GM18907 (cell line): ENCODE measurements around the gene TMSB15C.
A peak's percentile ranks its signal among the peaks of the same experiment; 100 is the strongest.
"Not testable (repeated sequence)": the region's sequence is repeated elsewhere in the genome, so short reads cannot be mapped to it uniquely, and the experiment has no call there.

Source experiments
- ATAC-seq: cut with Tn5 transposase; IDR thresholded peaks from one replicate; pipeline ENCODE4 v1.9.1; 2021; ENCODE audit warnings: mild to moderate bottlenecking, moderate library complexity; ENCODE audit not compliant: unreplicated experiment

Gene TMSB15C

DNA sequence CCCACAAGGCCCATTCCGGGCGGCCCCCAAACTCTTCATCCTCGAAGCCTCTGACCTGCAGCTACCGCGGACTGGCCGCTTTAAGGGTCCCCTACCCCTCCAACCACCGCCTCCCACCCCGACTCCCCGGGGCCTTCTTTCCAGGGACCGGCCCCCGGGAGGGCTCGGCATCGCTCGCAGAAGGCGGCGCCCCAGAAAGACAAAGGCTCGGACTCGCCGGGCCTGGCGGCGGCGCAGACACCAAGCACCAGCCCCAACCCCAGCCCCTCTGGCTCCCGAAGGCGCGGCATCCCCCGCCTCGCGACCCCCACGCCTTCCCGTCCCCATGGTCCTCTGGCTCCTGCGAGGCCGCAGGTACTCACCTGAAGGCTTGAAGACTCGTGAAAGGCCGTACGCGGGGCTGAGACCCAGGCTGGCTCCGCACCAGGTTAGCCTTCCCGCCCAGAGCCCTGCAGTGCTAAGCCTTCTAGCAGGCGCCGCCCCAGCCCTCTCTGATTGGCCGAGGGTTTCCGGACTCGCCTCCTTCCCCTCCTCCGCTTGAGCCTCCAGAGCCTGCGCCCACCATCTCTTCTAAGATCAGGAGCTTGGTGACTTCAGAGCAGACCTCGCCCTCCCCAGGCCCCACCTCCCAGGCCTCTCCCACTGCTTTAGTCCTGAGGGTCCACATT is at the start of gene TMSB15C:
Gene TMSB15C (minus strand): TSS at position 459 of the 668 bp plus-strand sequence.
- peak; percentile 96 for ATAC-seq

DNA sequence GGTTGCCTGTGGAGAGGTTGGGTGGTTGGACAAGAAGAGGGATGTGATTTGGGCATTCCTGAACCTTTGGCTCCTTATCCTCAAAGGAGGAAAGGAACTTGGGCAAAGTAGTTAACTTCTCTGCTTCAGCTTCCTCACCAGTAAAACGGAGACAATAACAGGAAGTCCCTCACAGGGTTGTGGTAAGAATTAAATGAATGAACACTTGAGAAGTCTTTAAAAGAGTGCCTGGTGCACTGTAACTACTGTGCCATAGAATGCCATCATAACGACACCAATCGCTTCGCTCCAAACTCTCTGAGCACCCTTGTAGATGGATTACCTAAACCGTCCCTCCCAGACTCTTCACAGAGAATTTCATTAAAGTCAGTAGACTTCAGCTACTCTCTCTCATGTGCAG is 46.8 kb upstream of the TMSB15C start:
- peak; percentile 66 for ATAC-seq

DNA sequence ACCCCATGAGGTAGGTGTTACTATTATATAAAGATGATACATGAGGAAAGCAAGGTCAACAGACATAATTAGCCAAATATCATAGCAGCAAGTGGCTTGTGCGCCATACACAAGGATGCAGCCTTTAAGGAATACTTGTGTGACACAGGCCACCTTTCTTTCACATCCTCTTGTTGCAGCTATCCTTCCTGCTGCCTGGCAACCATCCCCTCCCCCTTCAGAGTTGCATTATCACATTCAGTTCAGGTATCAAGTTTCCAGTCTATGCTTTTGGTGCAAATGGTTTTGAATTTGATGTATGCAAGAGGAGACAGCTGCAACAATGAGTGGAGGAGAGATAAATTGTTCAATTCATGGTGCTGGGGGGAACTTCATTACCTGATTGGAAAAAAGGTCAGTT is 42.7 kb upstream of the TMSB15C start:
- no peak for ATAC-seq

DNA sequence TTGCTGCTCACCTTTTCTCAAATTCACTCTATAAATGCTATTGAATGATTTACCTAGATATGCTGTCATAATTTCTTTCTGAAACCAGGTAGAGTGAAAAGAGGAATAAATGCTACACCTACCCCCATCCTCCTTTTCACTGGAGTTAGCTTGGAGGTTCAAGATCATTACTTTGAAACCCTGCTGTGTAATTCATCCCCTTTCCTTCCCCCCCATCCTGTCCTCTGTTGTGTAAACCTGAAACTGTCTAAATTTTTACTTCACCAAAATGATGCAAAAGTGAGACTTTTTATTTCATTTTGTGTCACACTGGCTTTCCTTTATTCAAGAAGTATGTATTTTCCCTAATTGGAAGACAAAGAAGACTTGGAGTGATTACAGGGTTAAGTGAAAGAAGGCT is 41.7 kb upstream of the TMSB15C start:
- ATAC-seq, result no peak

DNA sequence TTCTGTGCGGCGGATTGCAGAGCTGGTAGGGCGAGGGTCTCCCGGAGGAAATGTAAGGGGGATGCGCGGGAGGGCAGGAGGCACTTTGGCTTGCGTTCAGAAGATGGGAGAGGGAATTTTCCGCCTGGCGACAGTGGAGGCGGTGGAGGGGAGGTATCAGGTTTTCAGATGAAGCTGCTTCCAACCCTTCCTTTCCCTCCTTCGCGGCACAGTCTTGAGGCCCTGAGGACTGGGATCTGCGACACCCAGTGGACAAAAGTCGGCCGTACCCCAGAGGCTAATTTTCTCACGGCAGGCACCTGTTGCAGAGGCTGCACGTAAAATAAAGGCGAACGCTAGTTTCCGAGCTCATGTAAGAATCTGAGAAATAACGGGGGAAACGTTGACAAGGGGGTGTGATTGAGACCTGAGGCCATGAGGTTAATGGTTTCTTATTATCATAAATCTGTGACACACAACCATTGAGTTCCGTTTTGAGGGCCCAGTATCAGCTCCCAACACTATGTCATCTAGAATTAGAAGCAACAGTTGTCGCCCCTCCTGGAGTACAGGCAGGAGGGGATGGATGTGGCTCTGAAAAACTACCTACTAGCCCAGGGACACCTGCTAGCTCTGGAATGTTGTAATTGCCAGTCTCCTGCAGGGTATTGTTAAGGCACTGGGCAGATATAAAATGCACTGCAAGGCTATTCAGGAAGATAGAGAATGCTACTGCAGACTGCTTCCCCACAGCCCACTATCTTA is 37.4 kb upstream of the TMSB15C start:
- peak; percentile 41 for ATAC-seq

DNA sequence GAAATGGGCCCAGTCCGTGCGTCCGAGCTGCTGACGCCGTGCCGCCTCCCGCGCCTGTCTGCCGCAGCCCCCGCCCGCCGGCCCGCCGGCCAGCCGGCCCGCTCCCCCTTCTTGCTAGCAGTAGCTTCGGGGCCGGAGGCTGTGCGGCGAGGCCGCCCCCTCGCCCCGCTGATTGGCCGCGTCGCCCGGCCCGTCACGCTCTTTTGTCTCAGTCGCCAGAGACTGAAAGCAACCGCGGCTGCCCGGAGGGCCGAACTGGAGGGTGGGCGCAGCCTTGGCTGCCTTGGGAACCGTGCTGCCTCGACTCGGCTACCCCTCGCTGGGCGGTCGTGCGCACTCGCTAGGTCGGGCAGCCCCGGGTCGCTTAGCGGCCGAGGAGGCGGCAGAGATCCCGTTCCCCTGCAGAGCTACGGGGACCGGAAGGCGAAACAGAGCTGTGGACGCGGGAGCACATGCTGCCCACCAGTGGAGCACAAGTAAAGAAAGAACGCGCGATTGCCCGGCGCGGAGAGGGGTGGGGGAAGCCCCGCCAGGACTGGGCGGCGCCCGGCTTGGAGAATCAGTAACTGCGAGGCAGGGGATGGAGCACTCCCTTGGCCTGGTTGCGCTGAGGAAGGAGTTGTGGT is 36.4 kb upstream of the TMSB15C start, which contains the start of gene ZCCHC18:
Gene ZCCHC18 (plus strand): TSS at position 198 of the 626 bp plus-strand sequence. CDS start 1,589 bp downstream, outside the sequence.
- ATAC-seq, result peak; percentile 80

DNA sequence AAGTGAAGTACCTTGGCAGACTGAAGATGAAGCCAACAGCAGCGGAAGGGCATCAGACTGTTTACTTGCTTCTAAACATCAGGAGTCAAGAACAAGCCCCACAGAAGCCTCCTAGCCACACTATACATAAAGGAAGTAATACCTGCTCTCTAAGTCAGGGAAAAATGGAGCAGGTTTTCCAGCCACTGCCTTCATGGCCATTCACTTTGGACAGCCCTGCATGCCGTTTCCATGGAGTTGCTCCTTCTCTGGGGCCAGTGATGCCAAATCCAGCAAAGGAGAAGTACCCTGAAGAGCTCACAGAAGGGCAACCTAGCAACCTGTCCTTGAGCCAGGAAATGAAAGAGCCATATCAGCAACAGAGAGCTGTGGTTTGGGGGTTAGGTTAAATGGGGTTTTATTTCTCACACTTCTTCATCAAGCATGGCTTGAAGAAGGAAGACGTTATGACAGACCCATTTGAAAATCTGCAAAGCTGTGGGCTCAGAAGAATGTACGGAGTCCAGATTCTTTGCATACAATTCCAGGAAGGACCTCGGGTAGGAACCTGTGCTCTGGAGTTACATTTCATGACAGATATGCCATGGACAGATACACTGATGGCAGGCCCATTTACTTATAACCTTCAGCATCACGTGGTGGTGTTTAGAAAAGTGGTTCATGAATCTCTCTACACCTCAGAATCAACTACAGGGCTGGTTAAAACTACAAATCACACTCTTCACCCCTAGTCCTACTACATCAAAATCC is 34.6 kb upstream of the TMSB15C start:
- peak; percentile 54 for ATAC-seq

DNA sequence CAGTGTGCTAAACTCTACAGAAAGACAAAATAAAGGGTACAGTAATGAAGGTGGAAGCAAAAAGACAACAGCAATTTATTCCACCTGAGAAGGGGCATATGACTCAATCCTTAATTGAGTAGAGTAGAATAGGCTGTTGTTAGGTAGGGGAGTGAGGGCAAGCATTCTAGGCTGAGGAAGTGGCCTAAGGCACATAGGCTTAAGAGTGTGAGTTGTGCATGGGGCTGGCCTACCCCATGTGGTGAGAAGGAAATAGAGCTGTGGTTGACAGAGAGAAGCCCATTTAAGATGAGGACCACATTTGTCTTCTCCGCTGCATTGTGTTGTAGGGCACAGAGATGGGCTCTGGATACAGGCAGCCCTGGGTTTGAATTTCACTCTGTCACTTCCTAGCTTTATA is 32.9 kb upstream of the TMSB15C start:
- ATAC-seq, result no peak

DNA sequence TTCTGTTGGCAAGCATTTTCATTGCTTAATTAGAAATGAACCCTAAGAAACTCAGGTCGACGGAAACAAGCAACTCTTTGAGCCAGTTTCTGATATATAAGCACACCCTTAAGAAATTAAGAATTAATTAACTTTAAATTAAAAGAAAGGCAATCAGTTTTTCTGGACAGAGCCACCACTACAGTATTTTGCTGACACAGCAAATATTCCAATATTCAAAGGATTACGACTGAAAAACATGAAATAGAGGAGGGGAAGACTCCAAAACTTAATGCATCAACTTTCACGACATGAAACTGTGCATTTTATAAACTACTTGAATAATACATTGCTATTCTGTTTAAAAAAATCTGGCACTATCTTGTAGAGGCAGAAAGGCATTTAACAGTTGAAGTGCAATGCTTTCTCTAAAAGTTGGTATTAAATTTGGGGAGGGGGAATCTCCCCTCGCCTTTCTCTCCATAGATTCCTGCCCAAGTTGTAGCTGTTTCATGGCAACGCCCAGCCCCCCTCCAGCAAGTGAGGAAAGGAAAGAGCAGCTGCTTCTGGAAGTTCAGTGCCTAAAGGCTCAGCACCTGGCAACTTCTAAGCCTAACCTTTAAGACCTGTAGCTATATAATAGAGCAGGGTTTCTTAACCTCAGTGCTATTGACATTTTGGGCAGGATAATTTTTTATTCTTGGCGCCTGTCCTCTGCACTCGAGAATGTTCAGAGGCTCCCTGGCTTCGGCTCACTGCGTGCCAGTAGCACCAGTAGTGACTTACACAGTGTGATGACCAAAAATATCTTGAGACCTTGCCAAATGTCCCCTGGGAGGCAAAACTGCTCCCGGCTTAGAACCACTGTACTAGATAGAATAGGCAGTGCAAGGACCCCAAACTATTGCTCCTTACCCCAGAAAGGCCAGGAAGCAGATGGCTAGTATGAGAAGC is 29.6 kb upstream of the TMSB15C start:
- ATAC-seq, result no peak

DNA sequence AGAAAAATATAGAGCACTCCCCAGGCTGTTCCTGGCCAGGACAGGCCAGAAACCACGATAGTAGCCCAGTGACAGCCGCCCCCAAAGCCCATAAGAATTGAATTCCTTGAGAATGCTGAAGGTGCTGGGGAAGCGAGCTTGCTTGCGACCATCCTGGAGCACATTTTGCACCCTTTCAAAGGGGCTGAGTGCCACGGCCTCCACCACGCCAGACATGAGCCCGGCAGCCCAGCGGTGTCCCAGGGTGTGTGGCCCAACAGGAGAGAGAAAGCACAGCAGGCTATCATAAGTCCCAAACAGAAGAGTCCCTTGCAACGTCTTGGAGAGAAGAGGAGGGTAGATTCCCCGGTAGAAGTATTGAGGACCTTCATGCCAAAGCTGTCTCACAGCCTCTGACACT is 28.6 kb upstream of the TMSB15C start:
- ATAC-seq, result no peak

DNA sequence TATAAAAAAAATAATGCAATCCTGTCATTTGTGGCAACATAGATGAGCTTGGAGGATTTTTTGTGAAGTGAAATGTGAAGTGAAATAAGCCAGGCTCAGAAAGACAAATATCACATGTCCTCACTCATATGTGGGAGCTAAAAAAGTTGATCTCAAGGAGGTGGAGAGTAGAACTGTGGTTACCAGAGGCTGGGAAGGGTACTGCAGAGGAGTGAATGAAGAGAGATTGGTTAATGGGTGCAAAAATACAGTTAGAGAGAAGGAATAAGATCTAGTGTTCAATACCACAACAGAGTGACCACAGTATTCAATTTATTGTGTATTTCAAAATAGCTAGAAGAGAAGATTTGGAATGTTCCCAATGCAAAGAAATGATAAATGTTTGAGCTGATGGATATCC is 22.9 kb upstream of the TMSB15C start:
- ATAC-seq, result no peak

DNA sequence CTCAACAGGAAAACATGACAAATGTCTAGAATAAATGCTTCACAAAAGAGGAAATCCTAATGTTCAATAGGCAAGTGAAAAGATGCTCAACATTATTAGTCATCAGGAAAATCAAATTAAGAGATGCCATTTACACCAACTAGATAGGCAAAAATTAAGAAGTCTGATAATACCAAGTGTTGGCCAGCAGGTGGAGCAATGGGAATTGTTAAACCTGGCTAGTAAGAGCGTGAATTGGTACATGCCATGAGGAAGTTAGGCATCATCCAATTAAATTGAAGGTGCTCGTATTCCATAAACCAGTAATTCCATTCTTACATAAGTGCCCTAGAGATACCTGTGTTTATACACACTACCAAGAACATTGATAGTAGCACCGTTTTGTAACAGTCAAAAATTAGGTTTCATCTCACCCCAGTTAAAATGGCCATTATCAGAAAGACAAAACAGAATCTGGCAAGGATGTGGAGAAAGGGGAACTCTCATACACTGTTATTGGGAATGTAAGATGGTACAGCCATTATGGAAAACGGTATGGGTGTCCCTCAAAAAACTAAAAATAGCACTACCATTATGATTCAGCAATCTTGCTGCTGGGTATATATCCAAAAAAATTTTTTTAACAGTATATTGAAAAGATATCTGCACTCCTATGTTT is 22.2 kb upstream of the TMSB15C start:
- ATAC-seq, result peak; percentile 84

DNA sequence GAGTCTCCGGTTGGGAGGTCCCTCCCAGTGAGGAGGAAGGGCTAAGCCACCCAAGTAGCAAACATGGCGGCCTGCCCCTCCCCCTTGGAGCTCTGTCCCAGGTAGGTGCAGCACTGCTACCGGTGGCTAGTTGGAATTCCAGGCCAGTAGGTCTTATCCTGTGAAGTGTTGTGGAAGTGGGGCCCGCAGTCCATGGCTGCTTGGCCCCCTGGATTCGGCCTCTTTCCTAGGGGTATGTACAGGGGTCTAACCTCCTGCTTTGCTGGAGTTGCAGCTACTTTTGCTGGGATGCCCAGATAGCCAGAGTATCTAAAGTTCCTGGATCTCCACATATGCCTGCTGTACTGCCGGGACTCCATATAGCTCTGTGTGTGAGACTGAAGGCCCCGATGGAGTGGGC is 9.9 kb upstream of the TMSB15C start:
- ATAC-seq, result no peak

DNA sequence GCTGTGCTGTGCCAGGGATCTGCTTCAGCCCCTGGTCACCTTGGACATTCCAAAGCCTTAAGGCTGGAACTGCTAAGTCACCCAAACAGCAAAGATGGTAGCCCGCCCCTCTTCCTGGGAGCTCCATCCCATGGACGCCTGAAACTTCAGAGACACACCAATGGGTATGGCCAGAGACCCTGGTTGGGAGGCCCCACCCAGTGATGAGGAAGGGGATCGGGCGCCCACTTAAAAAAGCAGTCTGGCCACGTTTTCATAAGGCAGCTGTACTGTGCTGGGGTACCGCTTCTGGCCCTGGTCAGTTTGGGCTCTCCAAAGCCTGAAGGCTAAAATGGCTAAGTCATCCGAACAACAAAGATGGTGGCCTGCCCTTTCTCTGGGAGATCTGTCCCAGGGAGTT is 9.4 kb upstream of the TMSB15C start:
- ATAC-seq, result no peak

DNA sequence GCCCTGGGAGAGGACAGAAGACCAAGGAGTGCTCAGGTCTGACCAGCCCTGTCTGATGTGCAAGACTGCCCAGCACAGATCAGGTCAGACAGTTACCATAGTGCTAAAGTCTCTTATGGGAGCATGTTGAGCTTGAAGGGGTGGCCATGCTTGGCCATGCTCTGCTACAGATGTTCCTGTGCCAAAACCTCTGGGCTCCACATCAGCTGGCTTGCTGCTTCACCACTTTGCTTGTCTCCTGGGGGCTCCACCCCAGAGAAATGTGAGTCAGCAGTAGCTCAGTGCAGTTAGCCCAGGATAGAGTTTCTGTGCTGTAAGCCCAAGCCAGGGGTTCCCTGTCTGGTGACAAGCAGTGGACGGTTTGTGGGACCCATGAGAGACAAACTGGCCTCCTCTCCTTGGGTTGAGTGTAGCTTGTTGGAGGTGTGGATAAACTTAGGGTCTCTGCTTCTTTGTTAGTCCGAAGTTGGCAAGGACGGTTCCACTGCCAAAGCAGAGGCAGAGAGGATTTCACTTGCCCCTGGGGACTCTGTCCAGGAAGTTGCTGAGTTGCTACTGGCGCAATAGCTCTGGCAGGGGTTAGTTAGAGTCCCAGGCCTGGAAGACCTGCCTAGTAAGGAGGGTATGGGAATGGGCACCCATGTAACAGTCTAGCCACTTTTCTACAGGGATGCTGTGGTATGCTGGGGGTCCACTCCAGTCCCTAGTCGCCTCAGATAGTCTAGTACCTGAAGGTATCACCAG is 8.7 kb upstream of the TMSB15C start:
- no peak for ATAC-seq

DNA sequence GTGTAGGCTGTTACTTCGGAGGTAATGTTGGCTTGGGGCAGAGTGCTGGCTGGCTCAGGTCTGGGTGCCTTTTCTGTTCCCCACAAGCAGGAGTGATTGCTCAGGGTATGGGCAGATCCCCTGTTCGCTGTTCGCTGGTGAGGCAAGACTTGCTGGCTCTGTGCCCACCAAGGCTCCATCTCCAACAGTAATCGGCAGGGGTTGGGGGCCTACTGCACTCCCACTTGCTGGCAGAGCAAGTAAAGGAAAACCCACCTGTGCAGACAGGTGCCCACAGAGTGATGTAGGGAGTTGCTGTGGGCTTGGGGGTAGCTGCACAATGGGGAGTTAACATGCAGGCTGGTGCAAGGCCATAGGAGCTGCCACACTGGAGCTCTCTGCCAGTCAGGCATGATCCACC is 8.0 kb upstream of the TMSB15C start:
- no peak for ATAC-seq

DNA sequence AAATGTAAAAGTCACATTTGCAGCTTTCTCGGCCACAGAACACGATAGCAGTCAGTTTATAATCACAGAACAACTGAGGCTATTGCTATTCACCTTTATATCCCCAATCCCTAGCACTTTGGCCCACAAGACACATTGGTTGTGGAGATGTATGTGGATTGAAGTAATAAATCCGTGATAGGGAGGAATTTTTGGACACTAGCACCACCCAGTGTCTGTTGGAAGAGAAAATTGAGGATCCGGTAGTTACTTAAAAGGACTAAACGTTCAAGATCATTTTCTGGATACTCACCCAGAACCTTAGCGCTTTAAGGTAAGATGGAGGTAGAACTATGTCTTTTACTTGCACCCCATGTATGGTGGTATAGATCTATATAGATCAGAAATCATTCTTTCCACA is 1.8 kb upstream of the TMSB15C start:
- not testable (repeated sequence) for ATAC-seq

DNA sequence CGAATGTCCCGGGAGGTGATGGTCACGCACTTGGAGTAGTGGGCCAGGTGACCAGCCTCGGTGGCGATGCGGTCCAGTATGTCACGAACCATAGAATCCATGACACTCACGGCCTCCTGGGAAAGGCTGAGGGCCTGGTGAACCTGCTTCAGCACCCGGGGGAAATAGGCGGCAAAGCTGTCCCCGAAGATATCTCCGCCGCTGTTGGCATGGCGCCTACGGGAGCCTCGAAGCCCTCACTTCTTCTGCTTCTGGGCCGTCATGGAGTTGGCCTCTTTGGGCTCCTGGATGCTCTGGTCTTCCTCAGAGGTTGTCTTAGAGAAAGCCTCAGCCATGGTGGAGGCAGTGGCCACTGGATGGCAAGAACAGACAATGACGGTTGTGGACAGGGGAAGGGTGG is 13.4 kb downstream of the TMSB15C start:
- not testable (repeated sequence) for ATAC-seq

DNA sequence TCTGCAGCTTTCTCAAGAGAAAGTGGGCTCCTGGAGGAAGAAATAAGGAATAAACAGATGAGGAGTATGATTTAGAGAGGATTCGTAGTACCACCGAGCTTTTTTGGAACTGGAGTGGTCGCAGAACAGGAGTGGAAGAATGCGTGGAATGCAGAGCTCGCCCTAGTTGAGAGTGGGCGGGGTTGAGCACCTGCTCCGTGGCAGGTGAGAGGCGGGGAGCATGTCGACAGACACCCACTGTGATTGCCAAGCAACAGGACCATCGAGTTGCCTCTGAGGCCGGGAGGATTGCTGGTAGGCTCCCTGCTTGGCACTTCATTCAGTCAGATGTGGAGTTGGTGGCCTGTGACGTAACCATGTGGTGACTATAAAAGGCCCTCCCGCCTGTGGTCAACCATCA is 21.1 kb downstream of the TMSB15C start:
- ATAC-seq, result not testable (repeated sequence)
